ENCODE measurements around the gene ANAPC15. TPM values are rescaled to one million over a fixed set of nuclear protein-coding genes. Genes with fewer than 3 reads are reported as not detected.

The ANAPC15 gene
- total RNA-seq, 6 experiments from 2014 or later, result 83.0 to 119 (median 95.8) TPM

GRCh38 chr11:72123117-72123653, 10.7 kb upstream of the ANAPC15 start:
- Mint-ChIP-seq H3K4me3 (no peak overlapping the region), H3K27me3 (ENCODE audit: insufficient read depth) (no peaks in the 10 kb centered on the region; the same call in 1 of the 2 replicates), H3K27ac (no peak overlapping the region), H3K36me3 (ENCODE audit: low read depth) (peaks cover 20% of the 10 kb centered on the region), H3K4me1 (ENCODE audit: low read depth) (peaks cover 30% of the 10 kb centered on the region), H3K9me3 (peaks cover 19% of the 10 kb centered on the region)
- no peak for DNase-seq
- no peak for TF ChIP-seq CTCF (IDR thresholded peaks at IDR 0.05)

- peaks cover 14% of the 10 kb centered on the region for H3K9me3 Mint-ChIP-seq
- H3K4me3 Mint-ChIP-seq, result no peak overlapping the region
- no peak overlapping the region for H3K27ac Mint-ChIP-seq
- no peak for DNase-seq
- H3K36me3 Mint-ChIP-seq (ENCODE audit: low read depth), result peaks cover 14% of the 10 kb centered on the region
- no peaks in the 10 kb centered on the region; the same call in 1 of the 2 replicates for H3K27me3 Mint-ChIP-seq (ENCODE audit: insufficient read depth)
- TF ChIP-seq CTCF (IDR thresholded peaks at IDR 0.05), result no peak
- peaks cover 30% of the 10 kb centered on the region for H3K4me1 Mint-ChIP-seq (ENCODE audit: low read depth)
These were observed 10.1 kb upstream of the ANAPC15 start for GRCh38 chr11:72122607-72123006.

- H3K4me3 Mint-ChIP-seq, result no peak overlapping the region
- peaks cover 10% of the 10 kb centered on the region; the same call in 1 of the 2 replicates for H3K9me3 Mint-ChIP-seq
- no peak overlapping the region for H3K27ac Mint-ChIP-seq
- no peak for TF ChIP-seq CTCF (IDR thresholded peaks at IDR 0.05)
- H3K27me3 Mint-ChIP-seq (ENCODE audit: insufficient read depth), result no peaks in the 10 kb centered on the region; the same call in 1 of the 2 replicates
- H3K4me1 Mint-ChIP-seq (ENCODE audit: low read depth), result peaks cover 42% of the 10 kb centered on the region
- peaks cover 9% of the 10 kb centered on the region for H3K36me3 Mint-ChIP-seq (ENCODE audit: low read depth)
- DNase-seq, result no peak
These were observed 8.4 kb upstream of the ANAPC15 start for GRCh38 chr11:72120930-72121329.

- H3K9me3 Mint-ChIP-seq, result 0 out of 2 replicates have a peak, but pooled peaks cover under 1% of the 10 kb centered on the region
- peaks cover 14% of the 10 kb centered on the region for H3K36me3 Mint-ChIP-seq (ENCODE audit: low read depth)
- H3K4me1 Mint-ChIP-seq (ENCODE audit: low read depth), result peaks cover 59% of the 10 kb centered on the region
- no peak for DNase-seq
- no peak for TF ChIP-seq CTCF (IDR thresholded peaks at IDR 0.05)
- H3K27me3 Mint-ChIP-seq (ENCODE audit: insufficient read depth), result no peaks in the 10 kb centered on the region; the same call in 1 of the 2 replicates
- no peak overlapping the region for H3K4me3 Mint-ChIP-seq
- no peak overlapping the region for H3K27ac Mint-ChIP-seq
These were observed 6.7 kb upstream of the ANAPC15 start for GRCh38 chr11:72119198-72119597.

- peaks cover 67% of the 10 kb centered on the region for H3K4me1 Mint-ChIP-seq (ENCODE audit: low read depth)
- TF ChIP-seq CTCF (IDR thresholded peaks at IDR 0.05), result no peak
- H3K27me3 Mint-ChIP-seq (ENCODE audit: insufficient read depth), result peaks cover 6% of the 10 kb centered on the region; the same call in 1 of the 2 replicates
- no peak overlapping the region for H3K4me3 Mint-ChIP-seq
- no peak for DNase-seq
- peak overlapping the region; percentile 100 for H3K27ac Mint-ChIP-seq
- peaks cover 16% of the 10 kb centered on the region for H3K36me3 Mint-ChIP-seq (ENCODE audit: low read depth)
- H3K9me3 Mint-ChIP-seq, result no peaks in the 10 kb centered on the region
These were observed 3.7 kb upstream of the ANAPC15 start for GRCh38 chr11:72116019-72116755.

Measured in HFFc6 (cell line).